Measurements from ENCODE around the gene DHX57. TPM values are rescaled to one million over a fixed set of nuclear protein-coding genes. Genes with fewer than 3 reads are reported as not detected.
"Not testable (repeated sequence)": the region's sequence is repeated elsewhere in the genome, so short reads cannot be mapped to it uniquely, and the experiment has no call there.

The DHX57 gene
- total RNA-seq, 1 donor from 2014 or later: 21.9 TPM

GRCh38 chr2:38810488-38810887 is 65.2 kb downstream of the DHX57 start:
- Histone ChIP-seq H3K9ac (ENCODE audit: low read depth in 1 of 3, low read length in 3 of 3) (no peak overlapping the region), H3K36me3 (ENCODE audit: control insufficient read depth in 3 of 3, insufficient read depth in 3 of 3, low read length in 3 of 3) (peaks cover 18 to 35% (median 24%) of the 10 kb centered on the region in 3 donors), H3K27ac (ENCODE audit: low read depth, low read length) (no peak overlapping the region), H3K27me3 (ENCODE audit: control insufficient read depth in 3 of 3, insufficient read depth in 3 of 3, low read length in 3 of 3) (no peaks in the 10 kb centered on the region), H3K4me3 (ENCODE audit: low read length in 3 of 3) (no peak overlapping the region), H3K9me3 (ENCODE audit: control insufficient read depth in 3 of 3, low read length in 3 of 3) (no peaks in the 10 kb centered on the region), H3K4me1 (ENCODE audit: control insufficient read depth in 3 of 3, insufficient read depth in 3 of 3, low read length in 3 of 3) (no peaks in the 10 kb centered on the region)

- Histone ChIP-seq H3K27me3 (ENCODE audit: control insufficient read depth in 3 of 3, insufficient read depth in 3 of 3, low read length in 3 of 3) (no peaks in the 10 kb centered on the region), H3K4me3 (ENCODE audit: low read length in 3 of 3) (no peak overlapping the region), H3K27ac (ENCODE audit: low read depth, low read length) (no peak overlapping the region), H3K9me3 (ENCODE audit: control insufficient read depth in 3 of 3, low read length in 3 of 3) (no peaks in the 10 kb centered on the region), H3K9ac (ENCODE audit: low read depth in 1 of 3, low read length in 3 of 3) (no peak overlapping the region), H3K36me3 (ENCODE audit: control insufficient read depth in 3 of 3, insufficient read depth in 3 of 3, low read length in 3 of 3) (peaks cover 21 to 36% (median 29%) of the 10 kb centered on the region in 3 donors), H3K4me1 (ENCODE audit: control insufficient read depth in 3 of 3, insufficient read depth in 3 of 3, low read length in 3 of 3) (no peaks in the 10 kb centered on the region)
Observed at GRCh38 chr2:38808677-38809076, 67.1 kb downstream of the DHX57 start.

- Histone ChIP-seq H3K4me1 (ENCODE audit: control insufficient read depth in 3 of 3, insufficient read depth in 3 of 3, low read length in 3 of 3) (no peaks in the 10 kb centered on the region), H3K27me3 (ENCODE audit: control insufficient read depth in 3 of 3, insufficient read depth in 3 of 3, low read length in 3 of 3) (no peaks in the 10 kb centered on the region), H3K9me3 (ENCODE audit: control insufficient read depth in 3 of 3, low read length in 3 of 3) (no peaks in the 10 kb centered on the region), H3K4me3 (ENCODE audit: low read length in 3 of 3) (no peak overlapping the region), H3K27ac (ENCODE audit: low read depth, low read length) (no peak overlapping the region), H3K9ac (ENCODE audit: low read depth in 1 of 3, low read length in 3 of 3) (no peak overlapping the region), H3K36me3 (ENCODE audit: control insufficient read depth in 3 of 3, insufficient read depth in 3 of 3, low read length in 3 of 3) (peaks cover 25 to 35% (median 31%) of the 10 kb centered on the region in 3 donors)
Observed at GRCh38 chr2:38806733-38807059, 69.0 kb downstream of the DHX57 start.

- Histone ChIP-seq H3K4me3 (ENCODE audit: low read length in 3 of 3) (no peak overlapping the region), H3K27me3 (ENCODE audit: control insufficient read depth in 3 of 3, insufficient read depth in 3 of 3, low read length in 3 of 3) (no peaks in the 10 kb centered on the region), H3K9me3 (ENCODE audit: control insufficient read depth in 3 of 3, low read length in 3 of 3) (no peaks in the 10 kb centered on the region), H3K4me1 (ENCODE audit: control insufficient read depth in 3 of 3, insufficient read depth in 3 of 3, low read length in 3 of 3) (no peaks in the 10 kb centered on the region), H3K36me3 (ENCODE audit: control insufficient read depth in 3 of 3, insufficient read depth in 3 of 3, low read length in 3 of 3) (peaks cover 20 to 31% (median 28%) of the 10 kb centered on the region in 3 donors), H3K9ac (ENCODE audit: low read depth in 1 of 3, low read length in 3 of 3) (no peak overlapping the region), H3K27ac (ENCODE audit: low read depth, low read length) (no peak overlapping the region)
Observed at GRCh38 chr2:38806015-38806732, 69.6 kb downstream of the DHX57 start.

- Histone ChIP-seq H3K9ac (ENCODE audit: low read depth in 1 of 3, low read length in 3 of 3) (no peak overlapping the region), H3K4me1 (ENCODE audit: control insufficient read depth in 3 of 3, insufficient read depth in 3 of 3, low read length in 3 of 3) (no peaks in the 10 kb centered on the region), H3K27me3 (ENCODE audit: control insufficient read depth in 3 of 3, insufficient read depth in 3 of 3, low read length in 3 of 3) (no peaks in the 10 kb centered on the region), H3K36me3 (ENCODE audit: control insufficient read depth in 3 of 3, insufficient read depth in 3 of 3, low read length in 3 of 3) (peaks cover 10 to 17% (median 14%) of the 10 kb centered on the region in 3 donors), H3K4me3 (ENCODE audit: low read length in 3 of 3) (no peak overlapping the region), H3K9me3 (ENCODE audit: control insufficient read depth in 3 of 3, low read length in 3 of 3) (no peaks in the 10 kb centered on the region), H3K27ac (ENCODE audit: low read depth, low read length) (no peak overlapping the region)
Observed at GRCh38 chr2:38797953-38798352, 77.8 kb downstream of the DHX57 start.

GRCh38 chr2:38797250-38797676 is 78.5 kb downstream of the DHX57 start:
- Histone ChIP-seq H3K4me1 (ENCODE audit: control insufficient read depth in 3 of 3, insufficient read depth in 3 of 3, low read length in 3 of 3) (no peaks in the 10 kb centered on the region), H3K27ac (ENCODE audit: low read depth, low read length) (no peak overlapping the region), H3K27me3 (ENCODE audit: control insufficient read depth in 3 of 3, insufficient read depth in 3 of 3, low read length in 3 of 3) (no peaks in the 10 kb centered on the region), H3K36me3 (ENCODE audit: control insufficient read depth in 3 of 3, insufficient read depth in 3 of 3, low read length in 3 of 3) (peaks cover 5 to 13% (median 9%) of the 10 kb centered on the region in 3 donors), H3K4me3 (ENCODE audit: low read length in 3 of 3) (no peak overlapping the region), H3K9me3 (ENCODE audit: control insufficient read depth in 3 of 3, low read length in 3 of 3) (no peaks in the 10 kb centered on the region), H3K9ac (ENCODE audit: low read depth in 1 of 3, low read length in 3 of 3) (no peak overlapping the region)

- not testable (repeated sequence) for H3K27me3 ChIP-seq (ENCODE audit: control insufficient read depth in 3 of 3, insufficient read depth in 3 of 3, low read length in 3 of 3); H3K9ac ChIP-seq (ENCODE audit: low read depth in 1 of 3, low read length in 3 of 3); H3K9me3 ChIP-seq (ENCODE audit: control insufficient read depth in 3 of 3, low read length in 3 of 3); H3K4me1 ChIP-seq (ENCODE audit: control insufficient read depth in 3 of 3, insufficient read depth in 3 of 3, low read length in 3 of 3); H3K27ac ChIP-seq (ENCODE audit: low read depth, low read length); H3K4me3 ChIP-seq (ENCODE audit: low read length in 3 of 3); H3K36me3 ChIP-seq (ENCODE audit: control insufficient read depth in 3 of 3, insufficient read depth in 3 of 3, low read length in 3 of 3)
Observed at GRCh38 chr2:38795016-38795415, 80.7 kb downstream of the DHX57 start.

- Histone ChIP-seq H3K9ac (ENCODE audit: low read depth in 1 of 3, low read length in 3 of 3) (no peak overlapping the region), H3K4me3 (ENCODE audit: low read length in 3 of 3) (no peak overlapping the region), H3K36me3 (ENCODE audit: control insufficient read depth in 3 of 3, insufficient read depth in 3 of 3, low read length in 3 of 3) (peaks cover 5 to 10% (median 5%) of the 10 kb centered on the region in 3 donors), H3K4me1 (ENCODE audit: control insufficient read depth in 3 of 3, insufficient read depth in 3 of 3, low read length in 3 of 3) (no peaks in the 10 kb centered on the region), H3K9me3 (ENCODE audit: control insufficient read depth in 3 of 3, low read length in 3 of 3) (no peaks in the 10 kb centered on the region), H3K27me3 (ENCODE audit: control insufficient read depth in 3 of 3, insufficient read depth in 3 of 3, low read length in 3 of 3) (no peaks in the 10 kb centered on the region), H3K27ac (ENCODE audit: low read depth, low read length) (no peak overlapping the region)
Observed at GRCh38 chr2:38794235-38794946, 81.3 kb downstream of the DHX57 start.

GRCh38 chr2:38793511-38793910 is 82.2 kb downstream of the DHX57 start:
- no peaks in the 10 kb centered on the region for H3K27me3 ChIP-seq (ENCODE audit: control insufficient read depth in 3 of 3, insufficient read depth in 3 of 3, low read length in 3 of 3)
- no peaks in the 10 kb centered on the region for H3K4me1 ChIP-seq (ENCODE audit: control insufficient read depth in 3 of 3, insufficient read depth in 3 of 3, low read length in 3 of 3)
- peaks cover 5 to 10% (median 5%) of the 10 kb centered on the region in 3 donors for H3K36me3 ChIP-seq (ENCODE audit: control insufficient read depth in 3 of 3, insufficient read depth in 3 of 3, low read length in 3 of 3)
- no peaks in the 10 kb centered on the region for H3K9me3 ChIP-seq (ENCODE audit: control insufficient read depth in 3 of 3, low read length in 3 of 3)
- no peak overlapping the region for H3K4me3 ChIP-seq (ENCODE audit: low read length in 3 of 3)
- no peak overlapping the region for H3K27ac ChIP-seq (ENCODE audit: low read depth, low read length)
- H3K9ac ChIP-seq (ENCODE audit: low read depth in 1 of 3, low read length in 3 of 3): no peak overlapping the region

- Histone ChIP-seq H3K4me1 (ENCODE audit: control insufficient read depth in 3 of 3, insufficient read depth in 3 of 3, low read length in 3 of 3) (no peaks in the 10 kb centered on the region), H3K9me3 (ENCODE audit: control insufficient read depth in 3 of 3, low read length in 3 of 3) (no peaks in the 10 kb centered on the region), H3K4me3 (ENCODE audit: low read length in 3 of 3) (no peak overlapping the region), H3K36me3 (ENCODE audit: control insufficient read depth in 3 of 3, insufficient read depth in 3 of 3, low read length in 3 of 3) (peaks cover 0 to 3% (median 0%) of the 10 kb centered on the region in 3 donors), H3K9ac (ENCODE audit: low read depth in 1 of 3, low read length in 3 of 3) (no peak overlapping the region), H3K27ac (ENCODE audit: low read depth, low read length) (no peak overlapping the region), H3K27me3 (ENCODE audit: control insufficient read depth in 3 of 3, insufficient read depth in 3 of 3, low read length in 3 of 3) (no peaks in the 10 kb centered on the region)
Observed at GRCh38 chr2:38792751-38793150, 83.0 kb downstream of the DHX57 start.
